T1000 (cell line): Measurements from ENCODE around the gene PTPRN2.

Source experiments
- DNase-seq: peaks from one replicate; lab custom pipeline; 2025; ENCODE audit warnings: mixed read lengths; lab: John Stamatoyannopoulos, UW

Gene PTPRN2

DNA sequence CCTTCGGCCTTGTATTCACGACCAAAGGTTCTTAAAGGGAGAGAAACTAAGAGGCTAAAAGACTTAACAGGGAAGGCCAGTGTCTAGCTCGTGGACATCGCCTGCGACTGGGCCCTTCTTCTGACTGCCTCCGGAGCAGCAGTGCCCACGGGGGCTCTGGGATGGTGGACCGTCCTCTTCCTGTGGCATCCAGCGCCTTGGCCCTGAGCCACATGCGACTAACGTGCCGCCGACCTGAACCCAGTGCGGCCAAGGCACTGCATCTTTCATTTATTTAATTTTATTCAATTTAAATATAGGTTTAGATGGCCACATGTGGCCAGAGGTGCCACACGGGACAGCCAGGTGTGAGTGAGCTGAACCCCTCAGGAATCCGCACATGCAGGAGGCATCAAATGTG is 451.7 kb downstream of the PTPRN2 start:
- no peak for DNase-seq

DNA sequence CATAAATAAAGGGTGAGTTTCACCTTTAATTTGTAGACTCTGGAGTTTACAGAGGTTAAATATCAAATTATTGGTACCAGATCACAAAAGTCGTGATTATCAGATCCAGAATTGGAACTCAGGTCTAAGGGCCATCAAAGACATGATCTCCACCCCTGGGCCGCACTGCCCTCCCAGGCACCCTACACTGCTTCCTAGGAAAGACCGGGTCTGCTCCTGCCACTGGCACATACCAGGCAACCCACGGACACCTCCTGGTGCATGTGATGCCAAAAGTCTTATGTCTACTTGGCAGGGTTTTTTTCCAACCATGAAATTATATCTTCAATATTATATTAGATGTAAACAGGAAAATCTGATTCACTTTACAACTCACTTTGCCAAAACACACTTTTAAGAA is 452.8 kb downstream of the PTPRN2 start:
- DNase-seq, result no peak

DNA sequence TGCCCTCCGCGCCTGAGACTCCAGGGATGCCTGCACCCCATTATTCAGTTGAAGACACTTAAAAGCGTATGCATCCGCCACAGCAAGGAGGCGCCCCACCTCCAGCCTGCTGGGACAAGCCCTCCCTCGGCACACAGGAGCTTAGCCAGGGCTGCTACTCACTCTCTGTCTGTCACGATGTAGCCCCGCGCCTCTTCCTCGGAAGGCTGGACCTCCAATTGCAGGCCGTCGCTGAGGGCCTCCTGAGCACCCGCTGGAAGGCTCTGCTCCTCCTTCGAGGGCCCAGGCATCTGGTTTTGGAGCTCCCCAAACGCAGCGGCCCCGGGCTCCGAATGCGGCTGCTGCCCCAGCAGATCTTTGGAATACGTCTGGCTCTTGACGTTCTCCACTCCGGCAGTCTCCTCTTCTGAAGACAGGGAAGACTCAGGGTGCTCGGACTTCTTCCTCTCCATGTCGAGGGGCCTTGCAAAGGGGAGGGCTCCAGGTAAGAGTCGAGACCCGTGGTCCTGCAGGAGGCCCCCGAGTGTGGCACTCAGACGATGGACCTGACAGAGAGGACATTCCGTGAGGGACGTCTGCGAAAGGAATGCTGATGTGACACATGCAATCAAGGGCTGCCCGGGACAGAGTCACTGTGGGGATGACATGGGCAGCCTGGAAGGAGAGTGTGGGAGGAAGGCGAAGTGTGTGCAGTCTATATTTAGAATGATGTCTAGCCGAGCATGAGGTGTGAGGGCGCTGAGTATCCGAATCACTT is 453.9 kb downstream of the PTPRN2 start:
- no peak for DNase-seq

DNA sequence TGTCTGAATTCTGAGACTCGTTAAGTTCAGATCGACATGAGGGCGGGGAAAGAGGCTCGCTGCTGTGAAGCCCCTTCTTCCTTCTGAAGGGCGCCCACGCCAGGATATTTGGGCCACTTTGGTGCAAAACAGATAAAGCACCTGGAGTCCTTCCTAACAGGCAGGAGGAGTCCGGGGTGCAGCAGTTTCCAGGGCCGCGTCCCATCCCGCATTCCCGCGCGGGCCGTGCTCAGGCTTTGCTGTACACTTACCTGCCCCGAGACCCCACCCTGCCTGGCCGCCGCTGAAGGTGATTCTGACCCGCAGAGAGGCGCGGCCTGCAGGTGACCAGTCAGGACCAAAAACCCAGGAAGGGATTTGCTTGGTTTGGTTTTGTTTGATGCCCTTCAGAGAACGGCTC is 454.6 kb downstream of the PTPRN2 start:
- no peak for DNase-seq

DNA sequence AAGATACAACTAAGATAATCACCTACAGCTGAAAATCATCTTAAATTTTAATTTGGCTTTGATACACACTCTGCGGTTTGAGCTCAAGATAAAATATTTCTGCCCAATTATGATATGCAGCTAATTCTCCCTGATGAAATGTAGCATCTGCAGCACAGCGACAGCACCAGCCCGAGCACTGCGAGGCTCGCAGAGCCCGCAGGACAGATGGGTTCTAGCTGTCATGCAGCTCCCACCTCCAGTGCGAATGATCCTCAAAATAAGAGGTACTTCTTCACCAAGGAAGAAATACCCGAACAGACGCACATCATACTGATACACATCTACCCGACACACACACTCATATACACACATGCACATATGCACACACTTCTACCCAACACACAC is 457.6 kb downstream of the PTPRN2 start:
- no peak for DNase-seq

DNA sequence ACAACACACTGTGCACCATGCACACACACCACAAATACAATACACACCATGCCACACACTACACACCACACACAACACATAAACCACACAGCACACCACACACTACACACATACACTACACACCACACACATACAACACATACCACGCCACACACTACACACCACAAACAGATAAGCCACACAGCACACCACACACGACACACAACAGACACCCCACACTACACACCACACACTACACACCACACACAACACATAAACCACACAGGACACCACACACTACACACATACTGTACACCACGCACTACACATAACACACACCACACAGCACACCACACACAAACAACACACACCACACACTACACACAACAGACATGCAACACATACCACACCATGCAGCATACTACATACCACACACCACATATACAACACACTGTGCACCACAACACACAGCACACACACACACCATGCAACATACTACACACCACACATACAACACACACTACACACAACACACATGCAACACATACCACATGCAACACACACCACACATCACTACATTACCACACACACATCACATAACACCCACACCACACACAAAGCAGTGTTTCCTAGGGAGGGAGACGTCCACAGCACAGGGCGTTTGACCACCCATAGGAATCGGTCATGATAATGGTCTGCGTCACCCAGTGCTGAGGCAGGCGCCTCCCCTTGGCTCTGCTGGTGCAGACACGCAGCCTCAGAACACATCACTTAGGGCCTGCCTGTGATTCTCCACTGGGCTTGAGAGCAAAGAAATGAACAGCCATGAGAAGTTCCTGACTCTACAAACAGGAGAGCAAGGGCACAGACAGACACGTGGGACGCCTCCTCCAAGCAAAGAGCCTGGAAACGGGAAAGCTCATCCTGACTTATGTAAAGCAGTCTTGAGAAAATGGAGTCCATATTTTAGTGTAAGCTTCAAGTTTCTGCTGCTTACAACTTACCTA is 458.3 kb downstream of the PTPRN2 start:
- DNase-seq, result no peak

DNA sequence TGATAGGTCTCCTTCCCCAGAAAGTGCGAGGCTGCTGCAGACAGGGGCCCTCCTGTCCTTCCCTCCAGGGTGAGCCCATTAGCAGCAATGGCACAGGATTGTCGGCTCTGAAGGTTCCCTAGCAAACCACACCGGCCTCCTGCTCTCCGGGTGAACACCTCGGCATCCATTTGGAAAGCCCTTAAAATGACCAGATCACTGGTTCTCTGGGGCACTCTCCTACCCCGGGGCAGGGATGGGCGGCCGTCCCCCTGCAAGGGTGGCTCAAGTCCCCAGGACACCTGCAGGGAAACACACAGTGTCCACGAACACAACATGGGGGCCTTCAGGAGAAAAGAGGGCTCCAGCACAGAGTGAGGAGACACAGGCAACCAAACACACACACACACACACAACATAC is 459.1 kb downstream of the PTPRN2 start:
- DNase-seq, result no peak

DNA sequence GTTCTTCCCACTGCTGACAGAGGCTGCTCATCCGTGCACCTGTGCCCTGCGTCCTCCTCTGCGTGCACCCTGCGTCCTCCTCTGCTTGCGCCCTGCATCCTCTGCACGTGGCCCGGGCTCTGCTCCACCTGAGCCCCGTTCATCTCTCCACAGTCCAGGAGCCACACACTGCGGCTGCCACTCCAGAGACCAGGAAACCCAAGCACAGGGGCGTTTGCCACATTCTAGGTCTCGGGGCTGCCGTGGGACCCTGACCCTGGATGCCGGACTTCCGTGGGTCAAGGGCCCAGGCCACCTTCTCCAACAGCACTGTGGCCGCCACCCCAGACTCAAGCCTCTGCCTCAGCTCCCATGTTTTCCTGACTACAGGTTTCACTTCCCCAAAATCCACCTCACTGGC is 460.4 kb downstream of the PTPRN2 start:
- DNase-seq, result no peak

DNA sequence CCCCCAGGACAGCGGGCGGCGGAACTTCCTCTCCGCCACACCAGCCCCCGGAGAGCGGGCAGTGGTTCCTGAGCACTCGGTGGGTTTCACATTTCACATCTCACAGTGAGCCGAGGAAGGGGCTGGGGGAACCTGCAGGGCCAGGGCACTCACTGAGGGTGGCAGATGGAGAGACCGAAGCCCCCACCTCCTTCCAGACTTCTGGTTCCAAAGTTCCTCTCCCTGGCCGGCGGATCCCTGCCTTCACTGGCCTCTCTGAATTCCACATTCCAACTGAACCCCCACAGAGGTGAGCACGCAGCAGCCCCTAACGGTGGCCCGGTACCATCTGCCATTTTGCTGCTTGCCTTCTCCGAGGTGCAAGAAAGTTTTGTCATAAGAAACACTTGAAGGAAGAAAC is 461.0 kb downstream of the PTPRN2 start:
- DNase-seq, result no peak

DNA sequence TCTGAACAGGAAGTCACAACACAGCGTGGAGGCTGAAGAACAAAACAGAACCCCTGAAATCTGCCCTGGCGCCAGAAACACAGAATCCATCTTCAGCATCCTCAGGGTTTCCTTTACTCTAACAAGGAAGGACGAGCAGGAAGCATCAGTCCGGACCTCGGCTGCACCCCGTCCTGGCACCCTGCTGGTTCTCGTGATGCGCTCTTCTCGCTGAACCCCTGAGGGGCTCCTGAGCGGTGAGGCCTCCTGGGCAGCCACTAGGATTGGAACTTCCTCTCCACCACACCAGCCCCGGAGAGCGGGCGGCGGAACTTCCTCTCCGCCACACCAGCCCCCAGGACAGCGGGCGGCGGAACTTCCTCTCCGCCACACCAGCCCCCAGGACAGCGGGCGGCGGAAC is 461.9 kb downstream of the PTPRN2 start:
- no peak for DNase-seq

DNA sequence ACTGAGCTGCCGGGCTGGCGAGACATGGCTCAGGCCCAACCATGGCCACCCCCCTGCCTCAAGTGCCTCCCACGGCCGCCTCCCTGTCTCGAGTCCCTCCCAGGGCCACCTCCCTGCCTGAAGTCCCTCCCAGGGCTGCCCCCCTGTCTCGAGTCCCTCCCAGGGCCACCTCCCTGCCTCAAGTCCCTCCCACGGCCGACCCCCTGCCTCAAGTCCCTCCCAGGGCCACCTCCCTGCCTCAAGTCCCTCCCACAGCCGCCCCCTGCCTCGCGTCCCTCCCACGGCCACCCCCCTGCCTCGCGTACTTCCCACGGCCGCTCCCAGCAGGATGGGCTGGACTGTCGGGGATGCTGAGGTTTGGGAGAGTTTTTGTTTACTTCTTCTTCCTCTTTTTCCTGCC is 462.5 kb downstream of the PTPRN2 start:
- no peak for DNase-seq

DNA sequence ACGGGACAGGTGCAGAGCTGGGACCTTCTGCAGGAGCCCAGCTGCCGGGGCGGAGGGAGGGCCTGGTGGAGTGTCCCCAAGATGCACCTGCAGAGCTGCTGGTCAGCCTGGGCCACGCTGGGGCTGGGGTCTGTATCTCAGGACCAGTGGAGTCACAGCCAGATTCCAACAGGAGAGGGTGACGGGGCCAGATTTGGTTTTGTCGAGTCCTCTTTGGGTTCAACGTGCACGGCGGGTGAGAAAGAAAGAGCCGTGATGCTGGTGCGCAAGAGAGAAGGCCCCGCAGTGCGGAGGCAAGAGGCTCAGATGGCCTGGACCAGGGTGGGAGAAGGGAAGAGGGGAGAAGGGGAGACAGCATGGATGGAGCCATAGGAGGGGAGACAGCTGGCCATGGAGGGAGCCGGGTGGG is 462.9 kb downstream of the PTPRN2 start:
- no peak for DNase-seq

DNA sequence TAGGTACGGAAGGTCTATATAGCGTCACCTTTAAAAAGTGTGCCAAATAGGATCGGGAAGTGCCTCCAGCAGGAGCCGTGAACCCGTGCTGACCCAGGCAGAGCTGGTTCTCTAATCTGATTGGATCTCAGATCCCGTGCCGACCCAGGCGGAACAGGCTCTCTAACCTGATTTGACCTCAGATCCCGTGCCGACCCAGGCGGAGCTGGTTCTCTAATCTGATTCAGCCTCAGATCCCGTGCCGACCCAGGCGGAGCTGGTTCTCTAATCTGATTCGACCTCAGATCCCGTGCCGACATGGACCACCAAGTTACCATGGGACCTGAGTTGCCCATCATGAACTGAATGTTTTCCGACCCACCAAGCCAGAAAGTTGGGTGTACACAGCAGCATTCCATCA is 463.9 kb downstream of the PTPRN2 start:
- no peak for DNase-seq

DNA sequence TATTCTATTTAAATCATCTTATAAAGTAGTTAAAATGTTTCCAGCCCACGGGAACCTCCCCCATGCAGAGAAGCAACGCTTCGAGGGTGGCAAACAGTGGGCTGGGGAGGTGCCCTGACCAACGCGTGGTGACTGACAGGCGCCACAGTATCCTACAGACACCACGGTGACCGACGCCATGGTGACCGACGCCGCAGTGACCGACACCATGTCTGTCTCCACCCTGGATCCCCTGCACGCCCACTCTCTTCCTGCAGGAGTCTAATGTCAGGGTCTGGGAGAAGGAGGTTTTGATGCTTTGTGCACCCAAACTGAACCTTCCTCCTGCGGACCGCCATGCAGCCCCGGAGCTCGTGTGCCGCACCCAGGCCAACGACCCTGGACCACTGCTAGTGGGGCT is 464.4 kb downstream of the PTPRN2 start:
- DNase-seq, result no peak

DNA sequence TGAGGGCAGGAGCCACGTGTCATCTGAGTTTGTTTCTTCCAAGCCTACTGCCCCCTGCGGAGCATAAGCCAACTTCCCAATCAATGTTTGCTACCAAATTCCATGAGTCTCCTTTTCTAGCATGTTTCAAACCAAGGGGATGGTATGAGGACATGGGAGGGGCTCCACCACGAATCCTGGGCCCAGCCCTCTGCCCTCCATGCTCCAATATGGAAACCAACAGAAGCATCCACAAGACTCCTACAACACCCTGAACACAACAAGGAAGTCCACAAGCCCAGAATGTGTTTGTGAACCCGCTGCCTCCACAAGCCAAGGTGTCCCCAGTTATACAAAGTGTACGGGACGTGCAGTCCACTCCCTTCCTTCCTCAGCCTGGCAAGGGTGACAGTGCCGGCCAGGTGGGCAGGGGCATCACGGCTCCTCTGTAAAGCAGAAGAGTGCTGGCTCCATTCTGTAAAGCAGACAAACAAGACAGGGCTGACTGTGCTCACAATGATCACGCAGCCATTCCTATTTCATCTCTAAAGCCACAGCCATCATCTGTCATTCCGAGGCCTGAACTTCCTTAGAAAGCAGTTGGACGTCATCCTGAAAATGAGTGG is 466.1 kb downstream of the PTPRN2 start:
- no peak for DNase-seq

DNA sequence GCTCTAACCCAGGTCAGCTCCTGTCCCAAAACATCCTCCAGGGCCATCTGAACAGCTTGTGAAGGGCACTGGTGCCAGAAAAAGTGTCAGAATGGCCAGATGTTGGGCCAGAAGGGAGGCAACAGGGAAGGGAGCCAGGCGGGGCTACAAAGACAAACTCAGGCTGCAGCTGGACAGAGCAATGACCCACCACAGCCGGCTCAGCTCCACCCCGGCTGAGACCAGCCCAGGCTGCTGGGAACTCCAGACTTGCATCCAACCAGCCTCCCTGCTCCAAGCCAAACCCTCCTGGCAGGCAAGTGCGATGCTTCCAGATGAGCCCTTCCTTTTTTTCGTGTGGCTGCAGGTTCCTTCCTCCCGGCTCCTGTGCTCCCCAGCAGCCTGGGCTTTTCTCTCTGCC is 466.9 kb downstream of the PTPRN2 start:
- no peak for DNase-seq

DNA sequence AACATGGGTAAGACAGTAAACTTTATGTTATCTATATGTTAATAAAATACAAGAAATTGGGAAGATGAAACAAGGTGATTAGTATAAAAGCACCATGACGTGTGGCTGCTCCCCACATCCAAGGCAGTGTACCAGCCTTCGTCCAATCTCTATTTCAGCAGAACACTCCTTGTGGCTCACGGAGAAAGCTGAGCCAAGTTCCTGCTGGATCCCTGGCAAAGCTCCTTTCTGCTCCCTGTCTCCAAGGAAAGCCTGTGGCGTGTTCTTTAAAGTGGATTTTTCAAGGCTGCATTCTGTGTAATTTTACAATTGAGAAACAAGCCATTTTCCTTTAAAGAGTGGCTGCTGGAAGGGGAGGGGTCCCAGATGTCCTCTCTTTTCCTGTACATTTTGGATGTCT is 467.3 kb downstream of the PTPRN2 start:
- no peak for DNase-seq

DNA sequence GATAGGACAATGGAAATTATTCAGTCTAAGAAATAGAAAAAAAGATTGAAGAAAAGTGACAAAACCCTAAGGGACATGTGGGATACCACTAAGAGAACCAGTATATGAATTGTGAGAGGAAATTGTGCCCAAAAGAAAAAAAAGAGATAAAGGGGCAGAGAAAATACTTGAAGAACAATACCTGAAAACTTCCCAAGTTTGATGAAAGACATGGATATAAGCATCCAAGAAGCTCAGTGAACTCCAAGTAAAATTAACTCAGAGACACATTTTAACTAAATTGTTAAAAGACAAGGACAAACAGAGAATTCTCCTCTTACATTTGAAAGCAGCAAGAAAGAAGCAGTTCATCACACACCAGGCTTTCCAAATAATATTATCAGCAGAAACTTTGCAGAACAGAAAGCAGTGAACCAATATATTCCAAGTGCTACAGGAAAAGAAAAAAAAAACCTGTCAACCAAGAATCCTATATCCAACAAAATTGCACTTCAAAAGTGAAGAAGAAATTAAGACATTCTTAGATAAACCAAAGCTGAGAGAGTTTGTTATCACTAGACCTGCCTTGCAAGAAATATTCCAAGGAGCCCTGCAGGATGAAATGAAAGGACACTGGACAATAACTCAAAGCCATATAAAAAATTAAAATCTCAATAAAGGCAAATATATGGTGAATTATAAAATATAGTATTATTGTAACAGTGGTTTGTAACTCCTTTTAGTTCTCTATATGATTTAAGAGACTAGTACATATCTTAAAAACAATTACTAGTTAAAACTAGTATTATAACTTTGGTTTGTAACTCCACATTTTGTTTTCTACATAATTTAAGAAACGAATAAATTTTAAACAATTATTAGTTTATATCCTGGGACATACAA is 470.0 kb downstream of the PTPRN2 start:
- DNase-seq, result no peak

DNA sequence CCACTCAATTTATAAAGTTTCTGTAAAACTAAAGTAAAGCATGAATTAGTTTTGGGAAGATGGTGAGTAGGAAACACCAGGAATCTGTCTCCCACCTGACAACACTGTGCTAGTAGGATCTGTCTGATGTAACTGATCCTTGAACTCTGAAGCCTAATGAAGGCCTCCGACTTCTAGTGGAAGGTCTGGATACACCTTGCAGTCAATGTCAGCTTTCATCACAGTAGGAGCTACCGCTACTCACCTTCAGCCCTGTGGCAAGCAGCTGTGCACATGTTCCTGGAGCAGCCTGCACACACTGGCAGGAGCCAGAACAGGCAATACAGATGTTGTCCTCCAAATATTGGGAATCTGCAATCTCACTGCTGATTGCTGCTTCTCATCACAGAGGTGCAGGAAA is 471.4 kb downstream of the PTPRN2 start:
- DNase-seq, result no peak

DNA sequence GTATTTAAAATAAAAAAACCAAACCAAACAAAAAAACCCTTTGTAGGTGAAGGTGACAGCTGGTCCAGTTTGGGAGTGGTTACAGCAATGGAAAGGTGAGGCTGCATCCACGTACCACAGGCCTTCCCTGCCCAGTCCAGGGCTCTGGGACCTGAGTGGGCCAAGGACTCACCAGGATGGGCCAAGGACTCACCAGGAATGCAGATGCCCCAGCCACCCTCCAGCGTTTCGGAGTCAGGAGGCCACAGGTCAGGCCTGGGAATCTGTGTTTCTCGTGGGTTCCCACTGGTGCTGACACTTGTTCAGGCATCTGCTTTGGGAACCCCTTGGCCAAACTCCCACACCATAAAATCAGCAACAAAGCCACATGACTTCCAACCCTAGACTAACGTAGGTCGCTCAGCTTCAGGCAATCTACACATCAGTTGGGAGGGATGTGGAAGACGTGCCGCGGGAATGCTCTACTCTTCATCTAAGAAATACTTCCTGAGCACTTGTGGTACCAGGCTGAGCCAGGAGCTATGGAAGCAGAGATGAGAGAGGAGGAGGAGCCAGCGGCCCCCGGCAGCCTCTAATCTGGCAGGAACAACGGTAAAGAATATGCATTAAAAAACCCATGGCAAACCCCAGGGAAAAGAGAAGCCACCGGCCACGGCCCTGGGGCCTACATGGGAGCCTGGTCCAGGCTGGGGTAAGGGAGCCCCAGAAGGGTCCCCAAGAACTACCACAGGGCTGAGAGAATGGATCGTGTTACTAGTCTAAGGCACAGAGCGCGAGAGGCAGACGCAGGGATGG is 473.4 kb downstream of the PTPRN2 start:
- DNase-seq, result no peak
